B cell (primary cell): ENCODE measurements around the gene SLC6A7. TPM values are rescaled to one million over a fixed set of nuclear protein-coding genes. Genes with fewer than 3 reads are reported as not detected.

Experiments used
- ATAC-seq: fragments of 200-7000 bp; cut with Tn5 transposase; one replicate; pipeline ENCODE4 v1.10.0; 2021; ENCODE audit warnings: low read depth, mild to moderate bottlenecking, moderate number of reproducible peaks, moderate library complexity
- CTCF ChIA-PET: fragments of 350-600 bp; sonication (Branson Sonifier 250); formaldehyde crosslinking; loops from one replicate; lab custom pipeline; 2021; ENCODE audit warnings: antibody characterized with exemption, inconsistent platforms; lab: Charles Lee
- POLR2A ChIA-PET: fragments of 350-600 bp; sonication (Branson Sonifier 250); formaldehyde crosslinking; loops from one replicate; lab custom pipeline; 2021; ENCODE audit warnings: antibody characterized with exemption; lab: Charles Lee
- DNase-seq: peaks from one replicate; pipeline ENCODE4 v3.0.0; 2013
- H2AFZ ChIP-seq: 2 replicates; pipeline ENCODE4 v1.6.1; 2012; ENCODE audit warnings: mild to moderate bottlenecking, low read depth, low read length; ENCODE audit not compliant: insufficient read depth, poor library complexity, severe bottlenecking
- H3K27ac ChIP-seq, 2 donors: 1 replicate in 1 of 2; 2 replicates in 1 of 2; pipeline ENCODE4 v1.5.1; 2012 to 2013; ENCODE audit warnings: low read length in 2 of 2, mild to moderate bottlenecking in 2 of 2, moderate library complexity in 1 of 2
- H3K27me3 ChIP-seq, 4 experiments: fragments of 200-600 bp in 1 of 4; sonication (generic) in 1 of 4; replicated peaks in 1 of 4; 1 replicate in 2 of 4; 2 replicates in 2 of 4; pipeline versions ENCODE4 v1.6.1 to v1.7.0; 2013 to 2016; ENCODE audit warnings: low read length in 3 of 4, mild to moderate bottlenecking in 2 of 4, mixed read lengths in 1 of 4, moderate library complexity in 1 of 4; ENCODE audit not compliant: insufficient read depth in 4 of 4, control insufficient read depth in 3 of 4; ENCODE audit errors: control extremely low read depth in 1 of 4
- H3K36me3 ChIP-seq, 2 experiments: replicated peaks in 1 of 2; 1 replicate in 1 of 2; 2 replicates in 1 of 2; pipeline versions ENCODE4 v1.6.1 to v1.7.1; 2013; ENCODE audit warnings: low read length in 1 of 2; ENCODE audit not compliant: insufficient read depth in 2 of 2, control insufficient read depth in 1 of 2; ENCODE audit errors: control extremely low read depth in 1 of 2, extremely low read depth in 1 of 2
- H3K4me1 ChIP-seq, 2 donors: fragments of 200-600 bp in 1 of 2; sonication (generic) in 1 of 2; 1 replicate in 1 of 2; 2 replicates in 1 of 2; pipeline versions ENCODE4 v1.5.1 to v1.6.1; 2013 to 2017; ENCODE audit warnings: low read length in 2 of 2; ENCODE audit not compliant: control insufficient read depth in 2 of 2, insufficient read depth in 2 of 2
- H3K4me2 ChIP-seq: replicated peaks from 2 replicates; pipeline ENCODE3; 2012; ENCODE audit warnings: mild to moderate bottlenecking, low read depth, low read length; ENCODE audit not compliant: poor library complexity, severe bottlenecking
- H3K4me3 ChIP-seq, 5 experiments: fragments of 200-600 bp in 1 of 5; sonication (generic) in 1 of 5; 1 replicate in 3 of 5; 2 replicates in 2 of 5; pipeline versions ENCODE4 v1.5.1 to v1.7.0; 2011 to 2016; ENCODE audit warnings: low read length in 4 of 5, mild to moderate bottlenecking in 4 of 5, low read depth in 2 of 5, control low read depth in 1 of 5, moderate library complexity in 1 of 5; ENCODE audit not compliant: insufficient read depth in 1 of 5; ENCODE audit errors: control extremely low read depth in 1 of 5, extremely low read depth in 1 of 5
- H3K79me2 ChIP-seq: fragments of 200-600 bp; sonication (generic); one replicate; pipeline ENCODE4 v1.6.0; 2016; ENCODE audit warnings: low read length; ENCODE audit not compliant: control insufficient read depth, insufficient read depth
- H3K9ac ChIP-seq: fragments of 200-600 bp; sonication (generic); 2 replicates; pipeline ENCODE4 v1.6.1; 2017; ENCODE audit warnings: mild to moderate bottlenecking, low read length, moderate library complexity
- H3K9me3 ChIP-seq, 3 donors: one replicate each; pipeline versions ENCODE4 v1.6.1 to v1.7.1; 2013; ENCODE audit warnings: low read length in 2 of 3; ENCODE audit not compliant: control insufficient read depth in 2 of 3, insufficient read depth in 1 of 3; ENCODE audit errors: control extremely low read depth in 1 of 3
- H4K20me1 ChIP-seq: 2 replicates; pipeline ENCODE4 v1.6.0; 2012; ENCODE audit warnings: mild to moderate bottlenecking, low read length; ENCODE audit not compliant: insufficient read depth, control insufficient read depth, poor library complexity, severe bottlenecking
- H3K27ac Mint-ChIP-seq: one replicate; pipeline ENCODE4 v1.8.0; 2021; ENCODE audit warnings: mixed read lengths
- H3K27me3 Mint-ChIP-seq: one replicate; pipeline ENCODE4 v1.8.0; 2021; ENCODE audit warnings: mixed read lengths
- H3K4me1 Mint-ChIP-seq: one replicate; pipeline ENCODE4 v1.8.0; 2021; ENCODE audit warnings: mixed read lengths
- H3K4me3 Mint-ChIP-seq: one replicate; pipeline ENCODE4 v1.8.0; 2021; ENCODE audit warnings: mixed read lengths
- H3K9me3 Mint-ChIP-seq: one replicate; pipeline ENCODE4 v1.8.0; 2022; ENCODE audit warnings: mixed read lengths; ENCODE audit not compliant: insufficient read depth
- EZH2 ChIP-seq: IDR thresholded peaks from 2 replicates; pipeline ENCODE4 v1.6.1; 2012; ENCODE audit warnings: borderline replicate concordance, low read depth, mild to moderate bottlenecking, moderate library complexity, low read length; ENCODE audit not compliant: insufficient read depth, poor library complexity, severe bottlenecking
- WGBS: methylation state at CpG from one replicate; pipeline ENCODE4 v1.1.5; 2013; ENCODE audit warnings: missing lambda C conversion rate; ENCODE audit not compliant: insufficient coverage; 5-methylcytosine and 5-hydroxymethylcytosine counted together
- intact Hi-C: fragments of 100-400 bp; cut with micrococcal nuclease; formaldehyde crosslinking; loops from one replicate; pipeline ENCODE4 v1.10.0; 2022
- polyA plus RNA-seq: library from polyadenylated mRNA; depleted of rRNA; stranded (reverse); fragments of >200 nt; gene quantifications from 2 replicates; pipeline ENCODE4 v1.2.3, GENCODE V29; 2012
- total RNA-seq, 2 donors: library from RNA; stranded (reverse); fragments of 120-200 nt in 1 of 2; gene quantifications; 1 replicate in 1 of 2; 2 replicates in 1 of 2; pipeline versions ENCODE4 v1.2.3 to v1.2.4, GENCODE V29; 2013 to 2022
- TF ChIP-seq, protein P1 (sequence below): fragments of 200-600 bp; IDR thresholded peaks from one replicate; pipeline ENCODE4 v1.8.0; 2022; ENCODE audit warnings: antibody characterized with exemption, mild to moderate bottlenecking

Gene SLC6A7
- total and polyA plus RNA-seq, 2 donors (not counting 1 experiment from before 2014, with no cell fraction given) = not detected

GRCh38 chr5:150164211-150164980 lies 25.5 kb upstream of the SLC6A7 start:
- Histone ChIP-seq H3K79me2 (no peaks in the 10 kb centered on the region), H3K4me3 (no peak overlapping the region), H3K27ac (no peak overlapping the region), H3K27me3 (peaks cover 0 to 19% (median 9%) of the 10 kb centered on the region in 4 experiments), H3K9ac (no peak overlapping the region), H3K4me2 (no peak overlapping the region), H3K4me1 (peaks cover 12 to 13% of the 10 kb centered on the region in 2 donors), H4K20me1 (no peaks in the 10 kb centered on the region), H2AFZ (no peak overlapping the region), H3K9me3 (no peaks in the 10 kb centered on the region), H3K36me3 (no peaks in the 10 kb centered on the region)
- DNase-seq = no peak
- H3K27ac Mint-ChIP-seq = no peak overlapping the region
- H3K9me3 Mint-ChIP-seq = no peaks in the 10 kb centered on the region
- H3K4me1 Mint-ChIP-seq = peaks cover 18% of the 10 kb centered on the region
- H3K27me3 Mint-ChIP-seq = peaks cover 32% of the 10 kb centered on the region
- CTCF ChIA-PET = interaction anchor here (1.5 kb wide), 1 partner anchor 54 kb away, joined by 4 read pairs; no protein-coding TSS in a partner anchor
- no peak overlapping the region for H3K4me3 Mint-ChIP-seq
- 74% methylated on average over 6 of the region's 6 CpGs for WGBS
- intact Hi-C loops = no loop called here
- TF ChIP-seq, protein P1, sequence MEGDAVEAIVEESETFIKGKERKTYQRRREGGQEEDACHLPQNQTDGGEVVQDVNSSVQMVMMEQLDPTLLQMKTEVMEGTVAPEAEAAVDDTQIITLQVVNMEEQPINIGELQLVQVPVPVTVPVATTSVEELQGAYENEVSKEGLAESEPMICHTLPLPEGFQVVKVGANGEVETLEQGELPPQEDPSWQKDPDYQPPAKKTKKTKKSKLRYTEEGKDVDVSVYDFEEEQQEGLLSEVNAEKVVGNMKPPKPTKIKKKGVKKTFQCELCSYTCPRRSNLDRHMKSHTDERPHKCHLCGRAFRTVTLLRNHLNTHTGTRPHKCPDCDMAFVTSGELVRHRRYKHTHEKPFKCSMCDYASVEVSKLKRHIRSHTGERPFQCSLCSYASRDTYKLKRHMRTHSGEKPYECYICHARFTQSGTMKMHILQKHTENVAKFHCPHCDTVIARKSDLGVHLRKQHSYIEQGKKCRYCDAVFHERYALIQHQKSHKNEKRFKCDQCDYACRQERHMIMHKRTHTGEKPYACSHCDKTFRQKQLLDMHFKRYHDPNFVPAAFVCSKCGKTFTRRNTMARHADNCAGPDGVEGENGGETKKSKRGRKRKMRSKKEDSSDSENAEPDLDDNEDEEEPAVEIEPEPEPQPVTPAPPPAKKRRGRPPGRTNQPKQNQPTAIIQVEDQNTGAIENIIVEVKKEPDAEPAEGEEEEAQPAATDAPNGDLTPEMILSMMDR = no peak
- no peak for TF ChIP-seq EZH2
- ATAC-seq = no peak
- POLR2A ChIA-PET = no interaction called here

DNA sequence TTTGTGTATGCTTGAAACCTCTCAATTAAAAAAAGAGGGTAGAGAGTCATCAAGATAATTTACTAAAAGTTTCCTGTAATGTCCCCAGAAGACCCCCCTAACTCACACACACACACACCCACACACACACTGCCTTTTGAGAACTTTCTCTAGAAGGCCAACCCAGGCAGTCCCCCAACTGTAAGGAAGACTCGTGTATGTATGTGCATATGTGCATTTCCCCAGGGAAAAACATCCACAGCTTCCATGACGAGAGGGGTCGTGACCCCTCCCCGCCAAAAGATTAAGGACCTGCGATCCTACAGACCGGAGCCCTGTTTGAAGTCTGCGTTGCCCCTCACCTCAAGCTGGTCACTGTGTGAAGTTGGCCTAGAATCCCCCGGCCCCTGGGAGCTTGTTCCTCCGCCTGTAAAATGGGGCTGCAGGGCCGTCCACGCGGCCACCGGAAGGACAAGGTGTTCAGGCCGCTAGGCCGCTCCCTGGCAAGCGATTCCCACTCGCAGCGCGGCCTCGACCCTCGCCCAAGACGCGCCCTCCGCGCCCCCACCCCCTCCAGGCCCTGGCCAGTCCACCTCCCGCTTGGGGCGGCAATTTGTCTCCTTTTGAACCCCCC lies 23.7 kb upstream of the SLC6A7 start:
- no peak for TF ChIP-seq EZH2
- TF ChIP-seq, protein P1 = no peak
- POLR2A ChIA-PET = no interaction called here
- no peaks in the 10 kb centered on the region for H3K9me3 Mint-ChIP-seq
- DNase-seq (no peak), ATAC-seq (no peak)
- peaks cover 8% of the 10 kb centered on the region for H3K4me1 Mint-ChIP-seq
- H3K27ac Mint-ChIP-seq = no peak overlapping the region
- Histone ChIP-seq H3K9ac (no peak overlapping the region), H3K4me2 (no peak overlapping the region), H3K79me2 (no peaks in the 10 kb centered on the region), H3K4me3 (no peak overlapping the region), H3K9me3 (no peaks in the 10 kb centered on the region), H4K20me1 (no peaks in the 10 kb centered on the region), H3K27ac (no peak overlapping the region), H3K4me1 (peaks cover 0 to 5% of the 10 kb centered on the region in 2 donors), H3K27me3 (peaks cover 0 to 19% (median 12%) of the 10 kb centered on the region in 4 experiments), H3K36me3 (no peaks in the 10 kb centered on the region), H2AFZ (no peak overlapping the region)
- H3K27me3 Mint-ChIP-seq = peaks cover 44% of the 10 kb centered on the region
- WGBS = 89% methylated on average over 25 of the region's 27 CpGs
- CTCF ChIA-PET = no interaction called here
- no peak overlapping the region for H3K4me3 Mint-ChIP-seq
- intact Hi-C loops = no loop called here
